HEK293T (cell line): Measurements from ENCODE around the gene TTC22.

Experiments
- CTCF ChIA-PET: fragments of 350-600 bp; formaldehyde crosslinking; extraction: SDS; loops from one replicate; lab custom pipeline; 2021; ENCODE audit warnings: antibody characterized with exemption, inconsistent platforms; lab: Yijun Ruan, JAX
- POLR2A ChIA-PET: fragments of 350-600 bp; formaldehyde crosslinking; extraction: SDS; loops from one replicate; lab custom pipeline; 2020; ENCODE audit warnings: antibody characterized with exemption, inconsistent platforms; lab: Yijun Ruan, JAX
- DNase-seq: peaks from one replicate; pipeline ENCODE4 v3.0.0; 2012; ENCODE audit warnings: mixed read lengths; ENCODE audit errors: extremely low spot score
- ARNT ChIP-seq: fragments of 450-650 bp; IDR thresholded peaks from 2 replicates; pipeline ENCODE4 v1.6.1; 2017; ENCODE audit warnings: mild to moderate bottlenecking
- BHLHE40 ChIP-seq: fragments of 450-650 bp; IDR thresholded peaks from 2 replicates; pipeline ENCODE4 v1.6.1; 2016; ENCODE audit warnings: mild to moderate bottlenecking, moderate library complexity, borderline replicate concordance
- CTBP1 ChIP-seq: fragments of 450-650 bp; IDR thresholded peaks from 2 replicates; pipeline ENCODE4 v1.6.1; 2016; ENCODE audit warnings: borderline replicate concordance
- ELF4 ChIP-seq: fragments of 450-650 bp; IDR thresholded peaks from 2 replicates; pipeline ENCODE4 v1.6.1; 2017; ENCODE audit warnings: antibody characterized with exemption
- FOXA1 ChIP-seq: fragments of 450-650 bp; IDR thresholded peaks from 2 replicates; pipeline ENCODE4 v1.6.1; 2016; ENCODE audit warnings: mild to moderate bottlenecking
- FOXK2 ChIP-seq: fragments of 450-650 bp; IDR thresholded peaks from 2 replicates; pipeline ENCODE4 v1.6.1; 2016; ENCODE audit warnings: mild to moderate bottlenecking
- FOXM1 ChIP-seq: fragments of 450-650 bp; IDR thresholded peaks from 2 replicates; pipeline ENCODE4 v1.6.1; 2017; ENCODE audit warnings: mild to moderate bottlenecking, borderline replicate concordance
- HDGF ChIP-seq: fragments of 450-650 bp; IDR thresholded peaks from 2 replicates; pipeline ENCODE4 v1.6.1; 2017; ENCODE audit warnings: antibody characterized with exemption, borderline replicate concordance
- L3MBTL2 ChIP-seq: fragments of 450-650 bp; conservative IDR thresholded peaks from 2 replicates; pipeline ENCODE4 v1.6.1; 2016; ENCODE audit warnings: mild to moderate bottlenecking
- LEF1 ChIP-seq: fragments of 450-650 bp; IDR thresholded peaks from 2 replicates; pipeline ENCODE4 v1.6.1; 2017; ENCODE audit warnings: mild to moderate bottlenecking, borderline replicate concordance
- NFRKB ChIP-seq: fragments of 450-650 bp; IDR thresholded peaks from 2 replicates; pipeline ENCODE4 v1.6.1; 2016; ENCODE audit warnings: mild to moderate bottlenecking, moderate library complexity
- PKNOX1 ChIP-seq: fragments of 450-650 bp; IDR thresholded peaks from 2 replicates; pipeline ENCODE4 v1.6.1; 2016
- SP1 ChIP-seq: fragments of 450-650 bp; IDR thresholded peaks from 2 replicates; pipeline ENCODE4 v1.6.1; 2017
- SUZ12 ChIP-seq: fragments of 450-650 bp; IDR thresholded peaks from 2 replicates; pipeline ENCODE4 v1.6.1; 2016; ENCODE audit warnings: mild to moderate bottlenecking
- TARDBP ChIP-seq: fragments of 450-650 bp; IDR thresholded peaks from 2 replicates; pipeline ENCODE4 v1.6.1; 2016
- ZNF384 ChIP-seq: fragments of 450-650 bp; IDR thresholded peaks from 2 replicates; pipeline ENCODE4 v1.6.1; 2016

TTC22 gene

GRCh38 chr1:54763816-54764132 lies 37.3 kb downstream of the TTC22 start:
- POLR2A ChIA-PET, result interaction anchor here (1.1 to 1.2 kb wide), 2 partner anchors 32 to 47 kb away, joined by 3 read pairs; no protein-coding TSS in a partner anchor
- no peak for TF ChIP-seq SP1
- TF ChIP-seq NFRKB, result no peak
- TF ChIP-seq LEF1, result no peak
- DNase-seq, result no peak
- CTCF ChIA-PET, result no interaction called here

GRCh38 chr1:54758678-54759348 lies 42.3 kb downstream of the TTC22 start:
- ChIA-PET POLR2A (interaction anchor here (1.2 kb wide), 1 partner anchor 8 kb away, joined by 3 read pairs; no protein-coding TSS in a partner anchor), CTCF (no interaction called here)
- TF ChIP-seq LEF1 (no peak), CTBP1 (no peak), FOXA1 (no peak), ELF4 (no peak), HDGF (no peak), TARDBP (no peak), FOXK2 (no peak), SUZ12 (no peak), ZNF384 (no peak), ARNT (no peak), PKNOX1 (no peak), L3MBTL2 (no peak), NFRKB (no peak), BHLHE40 (no peak)
- DNase-seq, result no peak

- TF ChIP-seq TARDBP, result no peak
- no peak for TF ChIP-seq FOXM1
- TF ChIP-seq ARNT, result no peak
- TF ChIP-seq BHLHE40, result no peak
- no peak for TF ChIP-seq L3MBTL2
- TF ChIP-seq FOXK2, result no peak
- no peak for TF ChIP-seq HDGF
- no peak for TF ChIP-seq SUZ12
- no peak for TF ChIP-seq LEF1
- no peak for TF ChIP-seq SP1
- TF ChIP-seq PKNOX1, result no peak
- no peak for TF ChIP-seq NFRKB
- TF ChIP-seq ZNF384, result no peak
- TF ChIP-seq CTBP1, result no peak
- TF ChIP-seq FOXA1, result no peak
- no peak for TF ChIP-seq ELF4
- ChIA-PET CTCF (no interaction called here), POLR2A (interaction anchor here (0.6 kb wide), 1 partner anchor 1957 kb away, joined by 3 read pairs; no protein-coding TSS in a partner anchor)
- no peak for DNase-seq
These were observed 43.3 kb downstream of the TTC22 start for GRCh38 chr1:54757833-54758232.

GRCh38 chr1:54754486-54755285 lies 46.4 kb downstream of the TTC22 start:
- DNase-seq, result no peak
- ChIA-PET POLR2A (no interaction called here), CTCF (no interaction called here)
- TF ChIP-seq ZNF384 (no peak), FOXM1 (no peak), HDGF (no peak), ARNT (no peak), FOXA1 (no peak), CTBP1 (no peak), FOXK2 (no peak), L3MBTL2 (no peak), SUZ12 (no peak), ELF4 (no peak), PKNOX1 (no peak), NFRKB (no peak), SP1 (no peak)

GRCh38 chr1:54754045-54754444 lies 47.1 kb downstream of the TTC22 start:
- no peak for DNase-seq
- TF ChIP-seq ZNF384, result no peak
- TF ChIP-seq ARNT, result no peak
- no peak for TF ChIP-seq CTBP1
- no peak for TF ChIP-seq FOXK2
- no peak for TF ChIP-seq SUZ12
- TF ChIP-seq HDGF, result no peak
- TF ChIP-seq PKNOX1, result no peak
- no peak for TF ChIP-seq SP1
- no peak for TF ChIP-seq FOXA1
- no peak for TF ChIP-seq BHLHE40
- no peak for TF ChIP-seq NFRKB
- TF ChIP-seq L3MBTL2, result no peak
- TF ChIP-seq FOXM1, result no peak
- TF ChIP-seq ELF4, result no peak
- no peak for TF ChIP-seq LEF1
- CTCF ChIA-PET, result no interaction called here
- POLR2A ChIA-PET, result no interaction called here
